ENCODE measurements around the gene PTK6. TPM values are rescaled to one million over a fixed set of nuclear protein-coding genes. Genes with fewer than 3 reads are reported as not detected.

PTK6 gene
- total and polyA plus RNA-seq, 2 of the 13 experiments (the other 11 are each of a cell fraction or from before 2014, with no cell fraction given), result 0.08 TPM; not detected in 1

DNA sequence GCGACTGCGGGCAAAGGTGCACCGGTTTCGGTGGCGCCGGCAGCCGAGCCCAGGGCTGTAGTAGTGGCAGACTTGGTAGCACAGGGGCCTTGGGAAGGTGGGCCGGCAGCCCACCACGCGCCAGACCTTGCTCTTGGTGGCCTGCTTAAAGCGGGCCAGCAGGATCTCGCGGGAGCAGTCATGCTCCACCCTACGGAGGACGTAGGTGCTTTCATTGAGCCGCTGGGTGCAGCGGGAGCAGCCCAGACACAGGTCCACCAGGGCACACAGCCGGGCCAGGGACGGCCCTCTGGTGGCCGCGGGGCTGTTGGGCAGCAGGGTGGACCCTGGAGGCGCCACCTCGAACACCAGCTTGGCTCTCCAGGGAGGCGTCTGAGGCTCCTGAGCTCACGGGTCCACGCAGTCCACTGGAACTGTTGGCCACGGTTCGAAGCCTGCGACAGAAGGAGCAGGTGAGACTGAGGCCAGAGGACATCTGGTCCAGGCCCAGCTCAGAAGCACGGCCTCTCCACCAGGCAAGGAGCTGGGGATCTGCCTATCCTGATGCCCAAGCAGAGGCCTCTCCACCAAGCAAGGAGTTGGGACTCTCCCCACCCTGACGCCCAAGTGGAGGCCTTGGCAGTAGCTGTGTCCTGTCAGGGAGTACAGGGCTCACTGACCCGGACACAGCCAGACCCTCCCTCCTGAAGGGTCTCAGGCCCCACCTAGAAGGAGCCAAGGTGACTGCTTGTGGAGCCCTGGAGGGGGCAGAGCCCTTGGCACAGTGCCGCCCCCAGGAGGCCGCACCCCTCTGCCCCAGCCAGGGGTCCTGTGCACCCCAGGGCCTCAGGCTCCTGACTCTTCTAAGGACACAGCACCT, 35.8 kb upstream of the PTK6 start (continued):
- TF ChIP-seq, protein P1, sequence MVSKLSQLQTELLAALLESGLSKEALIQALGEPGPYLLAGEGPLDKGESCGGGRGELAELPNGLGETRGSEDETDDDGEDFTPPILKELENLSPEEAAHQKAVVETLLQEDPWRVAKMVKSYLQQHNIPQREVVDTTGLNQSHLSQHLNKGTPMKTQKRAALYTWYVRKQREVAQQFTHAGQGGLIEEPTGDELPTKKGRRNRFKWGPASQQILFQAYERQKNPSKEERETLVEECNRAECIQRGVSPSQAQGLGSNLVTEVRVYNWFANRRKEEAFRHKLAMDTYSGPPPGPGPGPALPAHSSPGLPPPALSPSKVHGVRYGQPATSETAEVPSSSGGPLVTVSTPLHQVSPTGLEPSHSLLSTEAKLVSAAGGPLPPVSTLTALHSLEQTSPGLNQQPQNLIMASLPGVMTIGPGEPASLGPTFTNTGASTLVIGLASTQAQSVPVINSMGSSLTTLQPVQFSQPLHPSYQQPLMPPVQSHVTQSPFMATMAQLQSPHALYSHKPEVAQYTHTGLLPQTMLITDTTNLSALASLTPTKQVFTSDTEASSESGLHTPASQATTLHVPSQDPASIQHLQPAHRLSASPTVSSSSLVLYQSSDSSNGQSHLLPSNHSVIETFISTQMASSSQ (IDR thresholded peaks at IDR 0.05; ENCODE audit: low read depth), result no peak
- TF ChIP-seq, protein P1 (CRISPR knock-in tag; IDR thresholded peaks at IDR 0.05; ENCODE audit: borderline replicate concordance), result no peak
- 0 out of 2 replicates have a peak, but pooled peaks have one; percentile 30 for TF ChIP-seq WIZ (CRISPR knock-in tag; IDR thresholded peaks at IDR 0.05)
- peak; percentile 62; the same call in 1 of the 2 replicates for TF ChIP-seq SAFB2 (CRISPR knock-in tag; IDR thresholded peaks at IDR 0.05; ENCODE audit: borderline replicate concordance, low read depth)
- TF ChIP-seq, protein P2, sequence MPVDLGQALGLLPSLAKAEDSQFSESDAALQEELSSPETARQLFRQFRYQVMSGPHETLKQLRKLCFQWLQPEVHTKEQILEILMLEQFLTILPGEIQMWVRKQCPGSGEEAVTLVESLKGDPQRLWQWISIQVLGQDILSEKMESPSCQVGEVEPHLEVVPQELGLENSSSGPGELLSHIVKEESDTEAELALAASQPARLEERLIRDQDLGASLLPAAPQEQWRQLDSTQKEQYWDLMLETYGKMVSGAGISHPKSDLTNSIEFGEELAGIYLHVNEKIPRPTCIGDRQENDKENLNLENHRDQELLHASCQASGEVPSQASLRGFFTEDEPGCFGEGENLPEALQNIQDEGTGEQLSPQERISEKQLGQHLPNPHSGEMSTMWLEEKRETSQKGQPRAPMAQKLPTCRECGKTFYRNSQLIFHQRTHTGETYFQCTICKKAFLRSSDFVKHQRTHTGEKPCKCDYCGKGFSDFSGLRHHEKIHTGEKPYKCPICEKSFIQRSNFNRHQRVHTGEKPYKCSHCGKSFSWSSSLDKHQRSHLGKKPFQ (CRISPR knock-in tag; IDR thresholded peaks at IDR 0.05; ENCODE audit: insufficient replicate concordance), result peak; percentile 36
- no peak for TF ChIP-seq MIER3 (CRISPR knock-in tag; IDR thresholded peaks at IDR 0.05; ENCODE audit: borderline replicate concordance)
- TF ChIP-seq ZNF350 (CRISPR knock-in tag; IDR thresholded peaks at IDR 0.05; ENCODE audit: borderline replicate concordance, low read depth), result peak; percentile 39; the same call in 1 of the 2 replicates
- peak; percentile 74; the same call in 1 of the 2 replicates for TF ChIP-seq ZNF224 (CRISPR knock-in tag; IDR thresholded peaks at IDR 0.05)
- TF ChIP-seq, protein P3, sequence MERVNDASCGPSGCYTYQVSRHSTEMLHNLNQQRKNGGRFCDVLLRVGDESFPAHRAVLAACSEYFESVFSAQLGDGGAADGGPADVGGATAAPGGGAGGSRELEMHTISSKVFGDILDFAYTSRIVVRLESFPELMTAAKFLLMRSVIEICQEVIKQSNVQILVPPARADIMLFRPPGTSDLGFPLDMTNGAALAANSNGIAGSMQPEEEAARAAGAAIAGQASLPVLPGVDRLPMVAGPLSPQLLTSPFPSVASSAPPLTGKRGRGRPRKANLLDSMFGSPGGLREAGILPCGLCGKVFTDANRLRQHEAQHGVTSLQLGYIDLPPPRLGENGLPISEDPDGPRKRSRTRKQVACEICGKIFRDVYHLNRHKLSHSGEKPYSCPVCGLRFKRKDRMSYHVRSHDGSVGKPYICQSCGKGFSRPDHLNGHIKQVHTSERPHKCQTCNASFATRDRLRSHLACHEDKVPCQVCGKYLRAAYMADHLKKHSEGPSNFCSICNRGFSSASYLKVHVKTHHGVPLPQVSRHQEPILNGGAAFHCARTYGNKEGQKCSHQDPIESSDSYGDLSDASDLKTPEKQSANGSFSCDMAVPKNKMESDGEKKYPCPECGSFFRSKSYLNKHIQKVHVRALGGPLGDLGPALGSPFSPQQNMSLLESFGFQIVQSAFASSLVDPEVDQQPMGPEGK (CRISPR knock-in tag; IDR thresholded peaks at IDR 0.05), result peak; percentile 57
- peak; percentile 29 for TF ChIP-seq TAF1 (CRISPR knock-in tag; IDR thresholded peaks at IDR 0.05)
- TF ChIP-seq ZNF839 (CRISPR knock-in tag; IDR thresholded peaks at IDR 0.05; ENCODE audit: borderline replicate concordance), result peak; percentile 32; the same call in 1 of the 2 replicates
- peak in 1 of 2 experiments; percentile 12; a peak in 1 of 4 replicates for TF ChIP-seq POLR2A (IDR thresholded peaks at IDR 0.05; ENCODE audit: insufficient read depth in 1 of 2, low read depth in 2 of 2, low read length in 2 of 2)
- TF ChIP-seq KLF16 (CRISPR knock-in tag; IDR thresholded peaks at IDR 0.05), result no peak
- TF ChIP-seq MAFK (conservative IDR thresholded peaks at IDR 0.05 in 1 of 2, IDR thresholded peaks at IDR 0.05 in 1 of 2; ENCODE audit: low read length in 2 of 2), result no peak
- 0 out of 2 replicates have a peak, but pooled peaks have one; percentile 28 for TF ChIP-seq GATAD1 (CRISPR knock-in tag; IDR thresholded peaks at IDR 0.05)
- TF ChIP-seq SPEN (CRISPR knock-in tag; IDR thresholded peaks at IDR 0.05; ENCODE audit: low read depth), result peak; percentile 57; the same call in 1 of the 2 replicates
- peak; percentile 81 for TF ChIP-seq ZNF891 (CRISPR knock-in tag; IDR thresholded peaks at IDR 0.05)
- TF ChIP-seq KDM4B (CRISPR knock-in tag; IDR thresholded peaks at IDR 0.05), result no peak
- 0 out of 2 replicates have a peak, but pooled peaks have one; percentile 67 for TF ChIP-seq ZNF556 (CRISPR knock-in tag; IDR thresholded peaks at IDR 0.05; ENCODE audit: borderline replicate concordance)
- 0 out of 2 replicates have a peak, but pooled peaks have one; percentile 27 for TF ChIP-seq ZNF746 (CRISPR knock-in tag; IDR thresholded peaks at IDR 0.05)
- no peak for TF ChIP-seq NR1H2 (CRISPR knock-in tag; IDR thresholded peaks at IDR 0.05; ENCODE audit: borderline replicate concordance, low read depth)

Data from HepG2 (cell line).